GM19043 (cell line): ENCODE data around the gene RASGRF2.
"Not testable (repeated sequence)": the region's sequence is repeated elsewhere in the genome, so short reads cannot be mapped to it uniquely, and the experiment has no call there.

Source experiments
- ATAC-seq: cut with Tn5 transposase; IDR thresholded peaks from one replicate; pipeline ENCODE4 v1.9.1; 2021; ENCODE audit warnings: low read depth; ENCODE audit not compliant: unreplicated experiment

RASGRF2 gene

DNA sequence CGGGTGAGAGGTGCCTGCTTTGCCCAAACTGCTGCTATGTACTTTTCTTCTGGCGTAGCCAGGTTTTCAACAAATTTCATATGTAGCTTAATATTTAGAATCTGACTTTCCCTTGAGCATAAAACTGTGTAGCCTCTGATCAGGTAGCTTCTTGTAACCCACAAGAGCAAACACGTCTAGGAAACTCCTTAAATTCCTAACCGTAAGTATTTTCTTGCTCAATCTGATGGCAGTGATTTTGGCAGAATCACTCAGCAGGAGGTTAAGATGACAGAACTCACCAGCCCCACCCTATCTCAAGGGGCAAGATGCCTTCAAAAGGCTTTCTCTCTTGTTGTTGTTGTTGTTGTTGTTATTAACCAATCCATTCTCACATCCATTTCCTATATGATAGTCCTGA is 293.7 kb downstream of the RASGRF2 start:
- no peak for ATAC-seq

DNA sequence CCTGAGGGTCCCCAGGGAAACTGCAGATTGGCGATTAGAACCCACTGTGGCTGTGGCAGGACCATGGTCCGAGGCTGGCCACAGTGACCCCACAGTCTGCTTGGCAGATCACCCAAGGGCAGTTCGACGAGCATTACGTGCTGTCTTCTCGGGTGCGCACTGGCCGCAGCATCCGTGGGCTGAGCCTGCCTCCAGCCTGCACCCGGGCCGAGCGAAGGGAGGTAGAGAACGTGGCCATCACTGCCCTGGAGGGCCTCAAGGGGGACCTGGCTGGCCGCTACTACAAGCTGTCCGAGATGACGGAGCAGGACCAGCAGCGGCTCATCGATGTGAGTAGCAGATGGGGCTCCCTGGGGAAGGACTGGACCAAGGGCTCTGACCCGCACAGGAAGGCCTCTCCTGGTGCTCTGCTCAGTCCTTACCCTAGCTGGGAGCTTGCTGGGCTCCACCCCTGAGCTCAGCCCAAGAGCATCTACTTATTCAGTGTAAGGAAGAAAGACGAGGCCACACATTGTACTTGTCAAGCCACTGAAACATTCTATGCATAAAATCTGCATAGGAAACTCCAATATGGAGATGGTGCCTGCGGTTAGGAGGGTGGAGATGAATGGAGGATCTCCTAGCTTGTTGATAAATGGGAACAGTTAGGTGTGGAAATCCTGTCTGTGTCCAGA is 294.9 kb downstream of the RASGRF2 start:
- no peak for ATAC-seq

DNA sequence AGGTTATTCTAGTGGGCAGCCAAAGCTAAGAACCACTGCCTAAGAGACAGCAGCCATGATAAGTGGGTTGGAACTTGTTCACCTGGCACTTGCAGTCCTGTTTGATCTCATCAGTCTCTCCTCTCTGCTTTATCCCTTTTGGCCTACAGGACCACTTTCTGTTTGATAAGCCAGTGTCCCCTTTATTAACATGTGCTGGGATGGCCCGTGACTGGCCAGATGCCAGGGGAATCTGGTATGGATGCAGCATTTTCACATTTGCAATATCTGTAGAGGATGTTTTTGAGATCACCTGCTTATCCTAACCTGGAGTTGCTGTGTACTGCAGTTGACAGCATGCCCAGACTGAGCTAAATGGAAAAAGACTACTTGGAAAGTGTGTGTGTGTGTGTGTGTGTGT is 296.6 kb downstream of the RASGRF2 start:
- ATAC-seq, result no peak

DNA sequence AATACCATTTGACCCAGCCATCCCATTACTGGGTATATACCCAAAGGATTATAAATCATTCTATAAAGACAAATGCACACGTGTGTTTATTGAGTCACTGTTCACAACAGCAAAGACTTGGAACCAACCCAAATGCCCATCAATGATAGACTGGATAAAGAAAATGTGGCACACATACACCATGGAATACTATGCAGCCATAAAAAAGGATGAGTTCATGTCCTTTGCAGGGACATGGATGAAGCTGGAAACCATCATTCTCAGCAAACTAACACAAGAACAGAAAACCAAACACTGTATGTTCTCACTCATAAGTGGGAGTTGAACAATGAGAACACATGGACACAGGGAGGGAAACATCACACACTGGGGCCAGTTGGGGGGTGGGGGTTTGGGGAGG is 302.6 kb downstream of the RASGRF2 start:
- not testable (repeated sequence) for ATAC-seq

DNA sequence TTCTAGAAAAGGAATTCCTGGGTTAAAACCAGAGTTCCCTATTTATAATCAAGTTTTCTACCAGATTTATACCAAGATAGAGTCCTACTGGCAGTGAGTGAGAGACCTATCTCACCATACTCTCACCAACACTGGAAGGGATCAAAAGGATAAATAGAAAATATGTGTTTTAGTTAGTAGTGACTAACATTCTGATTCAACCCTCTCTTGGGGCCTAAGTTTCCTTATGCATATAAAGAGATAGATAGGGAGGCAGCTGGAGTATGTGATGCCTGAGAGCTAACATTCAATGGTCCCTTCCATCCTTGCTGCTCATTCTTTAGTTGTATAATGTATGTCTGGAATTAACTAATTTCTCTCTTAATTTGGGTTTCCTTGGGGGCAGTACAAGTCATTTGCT is 304.9 kb downstream of the RASGRF2 start:
- no peak for ATAC-seq

DNA sequence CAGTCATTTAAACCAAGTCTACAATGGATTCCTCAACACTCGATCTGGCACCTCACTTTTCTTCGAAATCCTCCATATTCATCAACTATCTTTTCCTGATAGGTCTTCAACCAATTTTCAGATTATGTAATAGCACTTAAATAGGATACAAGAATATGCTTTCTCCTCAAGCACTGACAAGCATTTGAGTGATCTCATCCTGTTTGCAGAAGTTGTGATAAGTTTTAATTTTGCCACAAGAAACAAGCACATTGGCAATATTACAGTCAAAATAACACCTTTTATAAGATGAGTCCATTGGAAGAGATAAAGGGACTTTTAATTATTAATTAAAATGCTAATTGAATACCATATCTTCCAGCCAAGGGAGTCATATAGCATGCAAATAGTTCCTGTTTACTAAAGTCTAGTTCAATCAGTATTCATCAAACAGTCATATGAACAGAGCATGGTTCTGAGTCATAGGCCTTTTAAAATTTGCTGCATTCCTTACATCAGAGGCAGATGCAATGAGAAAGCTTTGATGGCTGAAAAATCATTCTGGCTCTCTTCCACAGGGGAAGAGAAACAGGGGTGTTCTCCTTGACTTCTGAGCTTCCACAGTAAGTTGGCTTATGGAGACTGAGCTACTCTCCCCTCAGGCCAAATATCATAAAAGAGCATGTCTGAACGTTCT is 308.5 kb downstream of the RASGRF2 start:
- ATAC-seq, result no peak

DNA sequence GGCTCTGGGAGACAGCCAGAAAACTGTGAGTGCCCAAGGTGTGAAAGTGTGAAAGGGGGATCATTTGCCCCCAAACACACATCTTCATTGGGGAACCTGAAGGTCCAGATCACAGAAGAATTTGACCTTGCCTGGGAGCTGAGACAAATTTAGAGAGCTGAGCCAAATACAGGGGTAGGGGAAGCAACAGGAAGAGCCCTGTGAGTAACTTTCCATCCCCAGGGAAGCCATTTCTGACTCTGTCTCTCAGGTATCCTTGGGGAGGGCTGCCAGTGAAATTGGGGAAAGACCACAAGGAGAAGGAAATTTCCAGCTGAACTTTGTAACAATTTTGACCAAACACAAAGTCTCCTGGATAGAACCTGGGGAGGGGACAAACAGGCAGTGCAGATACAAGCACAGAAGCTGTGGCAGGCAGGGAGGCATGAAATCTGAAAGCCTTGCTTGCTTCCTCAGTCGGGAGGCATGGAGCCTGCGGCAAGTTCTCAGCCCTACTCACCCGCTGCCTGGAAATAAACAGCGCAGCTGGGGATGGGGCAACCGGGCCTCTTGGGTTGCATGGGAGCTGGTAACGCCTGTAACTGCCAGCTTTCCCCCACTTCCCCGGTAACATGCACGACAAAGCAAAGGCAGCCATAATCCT is 309.7 kb downstream of the RASGRF2 start:
- ATAC-seq, result no peak

DNA sequence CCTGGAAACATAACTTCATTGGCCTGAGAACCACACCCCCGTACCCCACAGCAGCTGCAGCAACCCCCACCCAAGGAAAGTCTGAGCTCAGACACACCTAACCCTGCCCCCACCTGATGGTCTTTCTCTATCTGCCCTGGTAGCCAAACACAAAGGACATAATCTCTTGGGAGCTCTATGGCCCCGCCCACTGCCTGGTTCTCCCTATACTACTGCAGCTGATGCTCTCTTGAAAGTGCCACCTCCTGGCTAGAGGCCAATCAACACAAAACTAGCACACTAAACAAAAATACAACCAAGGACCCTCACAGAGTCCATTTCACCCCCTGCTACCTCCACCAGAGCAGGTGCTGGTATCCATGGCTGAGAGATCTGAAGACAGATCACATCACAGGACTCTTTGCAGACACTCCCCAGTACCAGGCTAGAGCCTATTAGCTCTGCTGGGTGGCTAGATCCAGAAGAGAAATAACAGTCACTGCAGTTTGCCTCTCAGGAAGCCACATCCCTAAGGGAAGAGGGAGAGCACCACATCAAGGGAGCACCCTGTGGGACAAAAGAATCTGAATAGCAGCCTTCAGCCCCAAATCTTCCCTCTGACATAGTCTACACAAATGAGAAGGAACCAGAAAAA is 310.3 kb downstream of the RASGRF2 start:
- not testable (repeated sequence) for ATAC-seq
